Stimulated activated CD4-positive, alpha-beta T cell treated with anti-CD3 and anti-CD28 coated beads, Interleukin-4, amount 100 ng/mL, for 48 hours (primary cell): Measurements from ENCODE around the gene FOSL2.
A peak's percentile ranks its signal among the peaks of the same experiment; 100 is the strongest.

Experiments used
- DNase-seq, 2 donors: peaks; one replicate each; pipeline ENCODE4 v3.0.0-alpha.2; 2020; ENCODE audit warnings: low read depth in 2 of 2

The FOSL2 gene

DNA sequence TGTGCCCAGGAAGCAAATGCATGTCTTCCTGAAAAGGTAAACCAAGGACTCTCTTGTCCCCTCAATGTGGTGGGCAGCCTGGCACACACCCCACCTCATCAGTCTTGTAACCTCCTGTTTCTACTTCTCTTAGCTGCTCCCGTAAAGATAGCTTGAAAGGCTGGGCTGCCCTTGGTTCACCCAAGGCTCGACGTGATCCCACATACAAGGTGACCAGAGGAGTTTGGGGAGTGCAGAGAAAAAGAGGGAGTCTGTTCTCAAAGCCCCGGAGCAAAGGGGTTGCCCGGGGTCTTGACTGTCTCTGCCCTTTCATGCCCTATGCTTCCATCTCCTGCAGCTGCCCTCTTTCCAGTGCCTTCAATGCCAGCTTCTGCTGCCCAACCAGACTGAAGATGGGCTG, 18.3 kb upstream of the FOSL2 start:
- DNase-seq: no peak

GRCh38 chr2:28375236-28375635, 17.4 kb upstream of the FOSL2 start:
- DNase-seq: no peak

DNA sequence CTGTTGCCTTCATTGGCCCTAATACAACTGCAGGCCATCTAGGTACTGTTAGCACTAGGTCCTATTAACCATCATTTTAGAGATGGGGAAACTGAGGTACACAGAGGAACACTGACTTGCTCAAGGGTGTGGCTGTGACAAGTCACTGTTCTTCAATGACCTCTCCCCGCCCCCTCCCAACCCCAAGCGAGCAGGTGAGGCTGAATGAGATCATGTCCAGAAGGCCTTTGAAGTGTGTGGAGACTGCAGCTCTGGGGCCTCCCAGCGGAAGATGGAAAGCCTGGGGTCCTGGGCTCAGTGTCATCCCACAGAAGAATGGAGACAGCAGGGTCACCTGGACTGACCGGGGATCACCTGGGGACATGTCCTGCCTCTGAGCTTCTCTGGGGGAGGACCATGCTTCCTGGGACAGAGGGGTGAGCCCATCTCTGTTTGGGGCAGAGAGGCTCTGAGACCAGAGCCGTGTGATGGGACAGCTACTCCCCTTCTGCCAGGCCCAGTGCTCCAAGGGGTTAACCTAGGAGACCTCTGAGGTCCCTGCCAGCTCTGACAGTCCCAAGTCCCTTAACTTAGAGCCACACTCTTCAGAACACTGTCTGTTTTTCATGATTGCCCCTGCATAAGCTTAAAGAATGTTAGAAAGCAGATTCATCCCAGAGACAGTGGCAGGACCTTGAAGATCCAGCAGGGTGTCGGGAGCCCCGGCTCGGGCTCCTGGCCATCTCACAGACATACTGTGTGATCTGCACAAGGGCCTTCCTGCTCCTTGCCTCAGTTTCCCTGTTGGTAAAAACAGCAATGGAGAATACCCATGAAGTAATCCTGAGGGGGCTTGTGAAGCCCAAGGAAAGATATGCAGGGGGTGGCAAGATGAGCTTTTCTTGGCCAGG, 16.7 kb upstream of the FOSL2 start:
- DNase-seq: no peak

DNA sequence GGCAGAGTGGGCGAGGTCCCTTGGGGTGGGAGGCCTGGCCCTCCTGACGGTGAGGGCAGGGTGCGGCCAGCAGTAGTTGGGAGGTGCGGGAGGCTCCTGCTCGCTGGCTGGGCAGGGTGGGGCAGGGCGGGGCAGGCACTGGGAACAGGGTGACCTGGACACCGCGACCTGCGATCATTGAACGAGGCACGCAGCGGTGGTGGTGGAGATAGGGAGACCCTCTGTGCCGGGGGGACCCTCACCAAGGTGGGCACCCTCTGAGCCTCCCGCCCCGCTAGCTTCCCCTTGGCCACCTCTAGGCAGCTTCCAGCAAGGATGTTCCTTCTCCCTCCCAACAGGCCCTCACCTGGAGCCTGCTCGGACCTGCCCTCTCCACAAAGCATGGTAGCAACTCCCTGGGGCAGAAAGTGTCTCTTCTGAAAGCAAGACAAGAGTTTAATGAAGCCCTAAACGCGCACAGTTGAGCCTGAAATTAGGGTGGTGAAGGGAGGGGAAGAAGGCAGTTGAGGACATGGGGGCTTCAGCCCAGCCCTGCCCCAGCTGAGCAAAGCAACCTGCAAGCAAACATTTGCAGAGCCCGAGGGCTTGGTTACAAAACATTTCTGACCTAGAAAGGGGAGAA, 15.4 kb upstream of the FOSL2 start:
- DNase-seq: no peak

DNA sequence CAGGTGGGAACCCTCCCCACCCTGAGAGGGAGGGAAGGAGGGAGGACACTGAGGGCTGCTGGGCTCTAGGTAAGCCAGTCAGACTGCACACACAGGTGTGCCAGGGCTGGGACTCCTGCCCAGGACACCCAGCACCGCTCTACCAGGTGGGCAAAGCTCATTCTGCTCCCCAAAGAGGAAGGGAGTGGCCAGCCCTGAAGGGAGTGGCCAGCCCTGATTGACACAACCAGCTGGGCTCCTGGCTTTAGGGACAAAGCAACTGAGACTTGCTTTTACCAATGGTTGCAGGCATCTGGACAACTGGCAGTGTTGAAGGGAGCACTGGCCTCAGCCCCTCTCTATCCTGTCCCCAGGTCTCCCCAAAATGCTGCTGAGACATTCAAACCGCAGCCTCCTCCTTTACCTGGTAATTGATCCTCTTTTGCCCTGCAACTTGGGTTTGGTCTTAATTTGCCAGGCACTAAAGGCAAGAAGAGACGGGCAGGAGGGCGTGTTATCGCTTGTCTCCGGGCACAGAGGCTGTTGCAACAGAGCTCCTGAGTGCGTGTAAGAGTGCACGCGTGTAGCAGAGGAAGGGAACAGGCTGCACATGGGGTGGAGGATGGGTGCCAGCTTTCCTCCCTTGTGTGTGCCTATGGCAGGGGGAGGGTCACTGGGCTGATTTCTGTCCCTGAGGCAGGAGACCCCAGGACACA, 14.5 kb upstream of the FOSL2 start:
- no peak for DNase-seq

- no peak for DNase-seq
Measured at GRCh38 chr2:28378679-28379584, 13.7 kb upstream of the FOSL2 start.

- no peak for DNase-seq
Measured at GRCh38 chr2:28380219-28380618, 12.4 kb upstream of the FOSL2 start.

- no peak for DNase-seq
Measured at GRCh38 chr2:28381225-28382180, 11.2 kb upstream of the FOSL2 start.

DNA sequence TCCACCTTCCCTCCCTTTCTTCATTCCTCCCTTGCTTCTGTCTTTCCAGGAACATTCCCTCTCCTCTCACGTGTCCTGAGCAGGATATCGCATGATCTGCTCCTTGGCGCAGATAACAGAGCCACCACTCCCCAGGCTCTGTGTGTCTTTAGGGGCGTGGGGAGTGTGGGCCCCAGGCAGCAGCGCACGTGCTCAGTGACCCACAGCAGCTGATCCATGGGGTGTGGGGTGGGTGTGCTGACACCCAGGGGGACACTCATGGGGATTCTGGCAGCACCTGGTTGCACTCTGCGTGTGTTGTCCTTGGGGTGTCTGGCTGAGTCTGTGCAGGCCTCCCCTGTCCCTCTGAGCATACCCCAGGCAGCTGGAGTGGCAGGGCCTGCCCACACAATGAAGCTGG, 9.9 kb upstream of the FOSL2 start:
- no peak for DNase-seq

DNA sequence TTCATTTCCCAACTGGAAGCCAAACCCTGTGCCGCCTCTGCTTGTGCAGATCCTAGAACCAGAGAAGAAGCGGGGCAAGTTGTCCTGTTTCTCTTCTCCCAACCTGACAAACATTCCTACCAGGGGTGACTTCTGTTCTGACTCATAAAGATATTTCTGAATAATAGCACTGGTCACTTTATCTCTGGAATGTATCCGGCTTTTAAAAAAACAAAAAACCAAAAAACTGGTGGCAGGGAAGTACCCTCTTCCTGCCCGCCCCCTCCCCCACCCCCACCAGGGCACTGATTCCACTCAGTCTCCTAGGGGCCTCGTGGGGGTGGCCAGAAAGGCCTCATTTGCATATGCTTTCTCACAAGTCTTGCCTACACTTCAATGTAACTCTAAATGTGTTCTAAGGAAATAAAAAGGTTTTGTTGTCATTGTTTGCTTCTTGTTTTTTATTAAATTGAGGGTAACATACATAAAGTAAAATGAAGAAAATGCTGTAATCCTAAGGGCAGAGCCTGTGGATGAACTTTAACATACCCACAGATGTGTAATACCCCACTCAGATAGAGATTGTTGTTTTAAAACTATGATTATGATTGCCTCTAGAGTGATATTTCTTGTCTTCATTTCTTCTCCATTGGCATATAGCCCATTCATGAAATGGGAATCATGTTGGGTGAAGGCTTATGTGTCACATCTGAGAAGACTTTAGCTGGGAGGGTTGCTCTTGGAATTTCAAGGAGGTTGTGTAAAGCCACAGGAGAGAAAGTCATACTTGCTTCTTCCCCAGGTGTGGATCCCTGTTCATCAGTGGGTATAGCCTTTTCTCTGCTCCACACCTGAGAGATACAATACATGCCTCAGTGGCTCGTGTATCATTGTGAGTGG, 5.3 kb upstream of the FOSL2 start:
- DNase-seq: no peak

GRCh38 chr2:28389399-28390240, 3.0 kb upstream of the FOSL2 start:
- no peak for DNase-seq

DNA sequence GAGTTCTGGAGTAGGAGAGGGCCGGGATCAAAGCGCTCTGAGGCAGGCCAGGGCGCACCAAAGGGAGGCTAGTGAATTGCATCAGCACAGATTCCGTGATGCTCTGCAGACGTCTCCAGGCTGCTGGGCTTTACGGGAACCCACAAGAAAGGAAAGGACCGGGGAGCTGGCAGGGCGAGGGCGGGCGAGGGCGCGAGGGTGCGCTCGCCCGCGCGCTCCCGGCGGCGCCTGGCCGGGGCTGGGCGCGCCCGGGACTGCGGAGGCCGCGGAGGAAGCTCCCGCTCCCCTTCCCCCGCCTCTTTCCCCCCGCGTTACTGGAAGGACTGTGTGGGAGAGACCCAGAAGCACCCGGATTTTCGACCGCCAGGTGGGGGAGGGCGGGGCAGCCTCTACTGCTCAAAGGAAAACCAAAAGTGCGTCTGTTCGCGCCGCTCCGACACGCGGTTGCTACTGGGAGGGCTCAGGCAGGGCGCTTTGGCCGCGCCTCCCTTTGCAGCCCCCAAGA, 2.4 kb upstream of the FOSL2 start:
- DNase-seq: peak; percentile 93 to 94

GRCh38 chr2:28390746-28391563, 1.7 kb upstream of the FOSL2 start:
- no peak for DNase-seq

DNA sequence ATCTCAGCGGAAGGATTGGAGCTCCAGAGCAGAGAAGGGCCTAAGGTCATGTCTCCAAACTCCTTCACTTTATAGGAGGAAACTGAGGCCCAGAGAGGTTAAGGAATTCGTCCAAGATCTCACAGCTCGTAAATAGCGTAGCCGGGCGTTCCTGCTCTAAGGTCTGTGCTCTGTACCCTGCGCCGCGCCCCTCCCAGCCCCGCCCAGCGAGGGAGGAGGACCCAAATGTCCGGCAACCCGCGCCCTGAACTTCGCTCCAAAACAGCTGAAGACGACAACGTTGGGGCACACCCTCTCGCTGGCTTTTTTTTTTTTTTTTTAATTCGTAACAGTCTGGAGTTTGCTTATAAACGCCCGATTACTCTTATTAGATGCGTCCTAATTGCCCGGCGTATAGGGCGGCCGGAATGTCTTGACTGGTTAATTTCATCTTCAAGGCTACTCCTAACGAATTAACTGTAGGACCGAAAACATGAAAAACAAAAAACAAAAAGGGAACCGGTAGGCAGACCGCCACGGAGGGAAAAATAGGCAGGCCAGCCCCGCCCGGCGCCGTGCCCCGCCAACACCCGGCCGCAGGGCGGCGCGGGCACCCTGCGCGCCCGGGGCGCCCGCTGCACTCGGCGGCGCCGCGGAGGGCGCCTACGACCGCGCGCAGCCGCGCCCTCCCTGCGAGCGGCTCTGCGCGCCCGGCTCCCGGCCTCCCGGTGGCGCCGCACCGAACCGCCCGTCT, 928 bp upstream of the FOSL2 start:
- DNase-seq: peak; percentile 73 to 81

DNA sequence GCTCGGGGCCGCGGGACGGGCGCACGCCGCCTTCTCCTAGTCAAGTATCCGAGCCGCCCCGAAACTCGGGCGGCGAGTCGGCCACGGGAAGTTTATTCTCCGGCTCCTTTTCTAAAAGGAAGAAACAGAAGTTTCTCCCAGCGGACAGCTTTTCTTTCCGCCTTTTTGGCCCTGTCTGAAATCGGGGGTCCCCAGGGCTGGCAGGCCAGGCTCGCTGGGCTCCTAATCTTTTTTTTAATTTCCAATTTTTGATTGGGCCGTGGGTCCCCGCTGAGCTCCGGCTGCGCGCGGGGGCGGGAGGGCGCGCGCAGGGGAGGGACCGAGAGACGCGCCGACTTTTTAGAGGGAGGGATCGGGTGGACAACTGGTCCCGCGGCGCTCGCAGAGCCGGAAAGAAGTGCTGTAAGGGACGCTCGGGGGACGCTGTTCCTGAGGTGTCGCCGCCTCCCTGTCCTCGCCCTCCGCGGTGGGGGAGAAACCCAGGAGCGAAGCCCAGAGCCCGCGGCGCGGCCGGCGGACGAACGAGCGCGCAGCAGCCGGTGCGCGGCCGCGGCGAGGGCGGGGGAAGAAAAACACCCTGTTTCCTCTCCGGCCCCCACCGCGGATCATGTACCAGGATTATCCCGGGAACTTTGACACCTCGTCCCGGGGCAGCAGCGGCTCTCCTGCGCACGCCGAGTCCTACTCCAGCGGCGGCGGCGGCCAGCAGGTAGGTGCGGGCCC, 617 bp downstream of the FOSL2 start:
- peak; percentile 40 to 49 for DNase-seq

GRCh38 chr2:28394331-28394877, 1.7 kb downstream of the FOSL2 start:
- DNase-seq: no peak
